ENCODE data around the gene FADS3. TPM values are rescaled to one million over a fixed set of nuclear protein-coding genes. Genes with fewer than 3 reads are reported as not detected.
A peak's percentile ranks its signal among the peaks of the same experiment; 100 is the strongest.

Gene FADS3
- total and polyA plus RNA-seq, 2 of the 13 experiments (the other 11 are each of a cell fraction or from before 2014, with no cell fraction given) = 13.4 to 23.2 TPM

DNA sequence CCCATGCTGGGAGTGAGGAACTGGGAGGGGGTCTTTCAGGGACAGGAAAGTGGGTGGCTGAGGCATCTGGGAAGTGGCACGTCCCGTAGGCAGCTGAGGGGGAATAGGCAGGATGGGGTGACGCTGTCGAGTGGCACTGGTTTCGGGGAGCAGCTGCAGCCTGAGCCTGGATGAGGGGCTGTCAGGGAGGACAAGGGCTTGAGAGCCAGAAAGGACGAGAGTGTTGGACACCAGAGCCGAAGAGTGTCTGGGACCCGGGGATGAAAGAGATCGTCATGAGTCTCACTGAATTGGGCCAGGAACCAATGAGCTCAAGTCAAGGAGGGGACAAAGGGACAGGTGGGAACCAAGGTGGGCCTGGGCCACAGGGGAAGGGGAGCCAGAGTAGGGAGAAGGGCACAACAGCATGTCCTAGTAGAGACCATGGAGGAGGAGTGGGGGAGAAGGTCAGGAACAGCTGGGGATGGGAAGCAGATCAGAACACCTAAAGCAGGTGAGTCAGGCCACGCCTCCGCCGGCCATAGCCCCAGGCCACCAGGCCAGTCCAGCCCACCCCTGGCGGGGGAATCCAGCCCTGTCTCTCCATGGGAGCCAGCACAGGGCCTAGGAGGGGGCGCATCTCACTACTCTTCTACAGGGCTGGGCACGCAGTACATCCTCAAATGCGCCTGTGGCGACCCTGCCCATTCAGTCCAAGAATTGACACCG, 21.8 kb upstream of the FADS3 start (continued):
- TF ChIP-seq ZNF800 (CRISPR knock-in tag; IDR thresholded peaks at IDR 0.05) (no peak), CAMTA2 (CRISPR knock-in tag; IDR thresholded peaks at IDR 0.05; ENCODE audit: borderline replicate concordance) (no peak), SCMH1 (CRISPR knock-in tag; IDR thresholded peaks at IDR 0.05; ENCODE audit: borderline replicate concordance) (no peak), NCOR1 (IDR thresholded peaks at IDR 0.05; ENCODE audit: borderline replicate concordance, low read length) (no peak), TOE1 (CRISPR knock-in tag; IDR thresholded peaks at IDR 0.05) (no peak), SP2 (CRISPR knock-in tag; IDR thresholded peaks at IDR 0.05) (no peak)
- TF ChIP-seq, protein P1, sequence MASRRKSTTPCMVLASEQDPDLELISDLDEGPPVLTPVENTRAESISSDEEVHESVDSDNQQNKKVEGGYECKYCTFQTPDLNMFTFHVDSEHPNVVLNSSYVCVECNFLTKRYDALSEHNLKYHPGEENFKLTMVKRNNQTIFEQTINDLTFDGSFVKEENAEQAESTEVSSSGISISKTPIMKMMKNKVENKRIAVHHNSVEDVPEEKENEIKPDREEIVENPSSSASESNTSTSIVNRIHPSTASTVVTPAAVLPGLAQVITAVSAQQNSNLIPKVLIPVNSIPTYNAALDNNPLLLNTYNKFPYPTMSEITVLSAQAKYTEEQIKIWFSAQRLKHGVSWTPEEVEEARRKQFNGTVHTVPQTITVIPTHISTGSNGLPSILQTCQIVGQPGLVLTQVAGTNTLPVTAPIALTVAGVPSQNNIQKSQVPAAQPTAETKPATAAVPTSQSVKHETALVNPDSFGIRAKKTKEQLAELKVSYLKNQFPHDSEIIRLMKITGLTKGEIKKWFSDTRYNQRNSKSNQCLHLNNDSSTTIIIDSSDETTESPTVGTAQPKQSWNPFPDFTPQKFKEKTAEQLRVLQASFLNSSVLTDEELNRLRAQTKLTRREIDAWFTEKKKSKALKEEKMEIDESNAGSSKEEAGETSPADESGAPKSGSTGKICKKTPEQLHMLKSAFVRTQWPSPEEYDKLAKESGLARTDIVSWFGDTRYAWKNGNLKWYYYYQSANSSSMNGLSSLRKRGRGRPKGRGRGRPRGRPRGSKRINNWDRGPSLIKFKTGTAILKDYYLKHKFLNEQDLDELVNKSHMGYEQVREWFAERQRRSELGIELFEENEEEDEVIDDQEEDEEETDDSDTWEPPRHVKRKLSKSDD (CRISPR knock-in tag; IDR thresholded peaks at IDR 0.05; ENCODE audit: low read depth) = no peak

DNA sequence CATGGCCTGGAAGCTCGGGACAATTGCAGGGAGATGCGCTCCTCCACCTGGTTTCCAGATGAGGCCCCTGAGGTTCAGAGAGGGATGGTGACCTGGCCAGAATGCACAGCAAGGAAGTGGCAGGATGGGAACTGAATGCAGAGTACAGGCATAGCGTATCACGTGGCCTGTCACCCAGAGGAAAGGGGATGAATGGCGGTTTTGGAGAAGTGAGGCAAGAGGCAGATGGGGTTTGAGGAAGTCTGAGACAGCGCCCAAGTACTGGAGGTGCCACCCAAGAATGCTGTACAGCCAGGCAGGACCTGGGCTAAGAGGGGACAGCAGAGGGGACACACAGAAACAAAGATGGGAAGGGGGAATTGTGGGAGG, 21.2 kb upstream of the FADS3 start:
- Histone ChIP-seq H3K4me1 (ENCODE audit: insufficient read depth, low read length) (peaks cover 28% of the 10 kb centered on the region), H3K9me3 (ENCODE audit: low read length) (no peaks in the 10 kb centered on the region), H3K36me3 (replicated peaks in 1 of 2; ENCODE audit: control insufficient read depth in 1 of 2, insufficient read depth in 2 of 2, low read length in 2 of 2) (no peaks in the 10 kb centered on the region), H3K27ac (ENCODE audit: extremely low read length, insufficient read depth, low read length) (no peak overlapping the region), H3K9ac (ENCODE audit: insufficient read depth, low read depth, low read length) (no peak overlapping the region), H4K20me1 (ENCODE audit: insufficient read depth, low read length) (no peaks in the 10 kb centered on the region), H3K27me3 (ENCODE audit: control insufficient read depth in 1 of 2, insufficient read depth in 2 of 2, low read length in 2 of 2) (peaks cover 6 to 14% of the 10 kb centered on the region in 2 experiments; a peak in 4 of 5 replicates), H3K4me3 (replicated peaks in 1 of 3; ENCODE audit: insufficient read depth in 1 of 3, low read depth in 2 of 3, low read length in 3 of 3) (no peak overlapping the region), H2AFZ (ENCODE audit: low read length) (no peak overlapping the region), H3K4me2 (ENCODE audit: low read depth, low read length) (no peak overlapping the region), H3K79me2 (ENCODE audit: insufficient read depth, low read length) (no peaks in the 10 kb centered on the region)
- DNase-seq (ENCODE audit: low spot score) (no peak), FAIRE-seq (no peak), ATAC-seq (no peak)
- POLR2A ChIA-PET = no interaction called here
- TF ChIP-seq ZC3H4 (CRISPR knock-in tag; IDR thresholded peaks at IDR 0.05; ENCODE audit: borderline replicate concordance) = no peak
- peak; percentile 98 for TF ChIP-seq ZNF768 (CRISPR knock-in tag; IDR thresholded peaks at IDR 0.05)
- no peak for TF ChIP-seq SRSF4 (IDR thresholded peaks at IDR 0.05; ENCODE audit: low read depth, low read length, poor library complexity, severe bottlenecking)
- TF ChIP-seq ZNF672 (CRISPR knock-in tag; IDR thresholded peaks at IDR 0.05) = no peak
- no peak for TF ChIP-seq ZNF577 (CRISPR knock-in tag; IDR thresholded peaks at IDR 0.05; ENCODE audit: borderline replicate concordance, low read depth)
- no peak for TF ChIP-seq ZNF570 (CRISPR knock-in tag; IDR thresholded peaks at IDR 0.05; ENCODE audit: borderline replicate concordance)
- no peak for TF ChIP-seq REL (CRISPR knock-in tag; conservative IDR thresholded peaks at IDR 0.05)
- TF ChIP-seq HNRNPH1 (optimal IDR thresholded peaks at IDR 0.05; ENCODE audit: low read depth, low read length) = no peak
- no TSS peak for BruUV-seq (replicated peaks)
- intact Hi-C loops (cut with micrococcal nuclease; ENCODE audit: unreplicated experiment) (no loop called here), in situ Hi-C loops (cut with HindIII; ENCODE audit: extremely low pct_ligation_motif_present, low pct_unique_long_range_greater_than_20kb) (no loop called here)
- CTCF ChIA-PET (ENCODE audit: low intra/inter-chr PET ratio, low total read pairs) = no interaction called here
- 51% methylated on average over 6 of the region's 6 CpGs for WGBS (ENCODE audit: low lambda C conversion rate)
